IPS-15b (cell line): ENCODE results near the gene CDSN.
"Not testable (repeated sequence)": the region's sequence is repeated elsewhere in the genome, so short reads cannot be mapped to it uniquely, and the experiment has no call there.

Source experiments
- H3K27me3 ChIP-seq: one replicate; pipeline ENCODE4 v1.6.1; 2013; ENCODE audit warnings: low read length; ENCODE audit not compliant: control insufficient read depth, insufficient read depth
- H3K36me3 ChIP-seq: one replicate; pipeline ENCODE4 v1.6.1; 2013; ENCODE audit warnings: low read length; ENCODE audit not compliant: control insufficient read depth, insufficient read depth
- H3K4me1 ChIP-seq: one replicate; pipeline ENCODE4 v1.6.1; 2013; ENCODE audit warnings: mild to moderate bottlenecking, low read length; ENCODE audit not compliant: control insufficient read depth, insufficient read depth
- H3K4me3 ChIP-seq: one replicate; pipeline ENCODE4 v1.5.1; 2013; ENCODE audit warnings: low read depth, low read length
- H3K9ac ChIP-seq: one replicate; pipeline ENCODE4 v1.6.1; 2013; ENCODE audit warnings: low read depth, mild to moderate bottlenecking, low read length
- H3K9me3 ChIP-seq: one replicate; pipeline ENCODE4 v1.6.1; 2013; ENCODE audit warnings: mild to moderate bottlenecking, low read length; ENCODE audit not compliant: control insufficient read depth, insufficient read depth

Gene CDSN

DNA sequence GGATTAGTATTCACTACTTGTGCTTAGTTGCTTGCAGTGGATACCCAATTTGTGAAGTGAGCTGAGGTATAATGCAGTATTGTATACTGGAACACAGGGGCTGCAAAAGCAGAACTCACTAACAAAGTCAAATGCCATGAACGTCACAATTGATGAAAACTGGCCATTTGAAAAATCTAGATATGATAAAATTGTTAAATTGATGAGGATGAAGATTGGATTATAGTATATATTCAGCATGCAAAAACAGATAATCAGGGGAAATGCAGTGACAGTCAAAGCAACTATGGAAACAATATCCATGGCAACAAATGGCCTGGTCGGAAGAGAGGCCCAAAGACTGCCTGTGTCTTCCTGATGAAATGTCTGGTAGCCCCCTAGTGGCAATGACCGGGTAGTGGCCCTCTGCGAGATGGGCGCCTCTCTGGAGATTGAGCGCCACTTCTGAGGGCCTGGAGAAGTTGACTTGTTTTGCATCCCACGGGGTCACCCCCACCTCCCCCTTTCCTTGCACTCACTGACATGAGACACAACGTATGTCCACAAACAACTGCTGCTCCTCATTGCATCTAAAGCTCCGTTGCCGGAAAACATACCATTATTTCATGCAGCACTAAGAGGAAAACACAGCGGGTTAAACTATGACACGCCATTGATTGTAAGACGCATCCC lies 51.4 kb downstream of the CDSN start:
- Histone ChIP-seq H3K4me3 (no peak overlapping the region), H3K4me1 (peaks cover 10% of the 10 kb centered on the region), H3K9me3 (no peaks in the 10 kb centered on the region), H3K27me3 (no peaks in the 10 kb centered on the region), H3K9ac (no peak overlapping the region), H3K36me3 (no peaks in the 10 kb centered on the region)

DNA sequence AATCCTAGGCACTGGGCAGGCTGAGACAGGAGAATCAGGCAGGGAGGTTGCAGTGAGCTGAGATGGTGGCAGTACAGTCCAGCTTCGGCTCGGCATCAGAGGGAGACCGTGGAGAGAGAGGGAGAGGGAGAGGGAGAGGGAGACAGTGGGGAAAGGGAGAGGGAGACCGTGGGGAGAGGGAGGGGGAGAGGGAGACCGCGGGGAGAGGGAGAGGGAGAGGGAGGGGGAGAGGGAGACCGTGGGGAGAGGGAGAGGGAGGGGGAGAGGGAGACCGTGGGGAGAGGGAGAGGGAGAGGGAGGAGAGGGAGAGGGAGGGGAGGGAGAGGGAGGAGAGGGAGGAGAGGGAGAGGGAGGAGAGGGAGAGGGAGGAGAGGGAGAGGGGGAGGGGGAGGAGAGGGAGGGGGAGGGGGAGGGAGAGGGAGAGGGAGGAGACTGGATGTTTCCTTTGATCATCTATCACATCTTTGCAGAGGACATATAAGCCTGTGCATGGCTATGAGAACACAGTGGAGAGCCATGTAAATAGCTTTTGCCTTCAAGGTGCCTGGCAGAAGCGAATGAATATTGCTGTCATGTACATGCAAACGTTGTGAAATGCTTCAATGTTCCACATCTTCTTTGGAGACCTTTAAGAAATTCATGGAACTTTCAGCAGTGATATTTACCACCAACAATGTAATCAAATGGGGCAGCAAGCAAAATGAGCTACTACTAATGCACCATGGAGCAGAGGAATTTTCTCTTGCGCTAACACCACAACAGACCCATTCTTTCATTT lies 52.2 kb downstream of the CDSN start:
- not testable (repeated sequence) for H3K36me3 ChIP-seq, H3K27me3 ChIP-seq, H3K9ac ChIP-seq, H3K4me3 ChIP-seq, H3K9me3 ChIP-seq
- H3K4me1 ChIP-seq, result peaks cover 10% of the 10 kb centered on the region

DNA sequence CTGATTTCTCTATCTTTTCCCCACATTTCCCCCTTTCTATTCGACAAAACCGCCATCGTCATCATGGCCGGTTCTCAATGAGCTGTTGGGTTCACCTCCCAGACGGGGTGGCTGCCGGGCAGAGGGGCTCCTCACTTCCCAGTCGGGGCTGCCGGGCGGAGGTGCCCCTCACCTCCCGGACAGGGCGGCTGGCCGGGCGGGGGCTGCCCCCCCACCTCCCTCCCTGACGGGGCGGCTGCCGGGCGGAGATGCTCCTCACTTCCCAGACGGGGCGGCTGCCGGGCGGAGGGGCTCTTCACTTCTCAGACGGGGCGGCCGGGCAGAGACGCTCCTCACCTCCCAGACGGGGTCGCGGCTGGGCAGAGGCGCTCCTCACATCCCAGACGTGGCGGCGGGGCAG lies 53.2 kb downstream of the CDSN start:
- H3K27me3 ChIP-seq, H3K4me3 ChIP-seq, H3K9ac ChIP-seq, H3K9me3 ChIP-seq, H3K36me3 ChIP-seq: not testable (repeated sequence)
- H3K4me1 ChIP-seq, result peaks cover 10% of the 10 kb centered on the region

DNA sequence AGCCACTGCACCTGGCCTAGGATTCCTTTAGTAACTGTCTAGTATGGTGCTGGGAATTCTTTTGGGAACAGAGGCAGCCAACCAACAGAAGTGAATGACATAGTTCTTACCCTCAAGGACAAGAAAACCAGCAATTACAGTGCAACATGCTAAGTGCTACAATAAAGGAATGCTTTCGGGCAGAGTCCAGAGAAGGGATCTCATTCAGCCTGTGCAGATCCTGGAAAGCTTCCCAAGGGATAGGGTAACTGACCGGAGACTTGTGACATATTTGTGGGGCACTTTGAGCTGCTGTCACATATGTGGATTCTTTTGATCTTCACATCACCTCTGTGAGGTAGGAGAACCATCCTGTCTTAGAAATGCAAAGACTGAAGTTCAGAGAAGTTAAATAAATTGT lies 54.7 kb downstream of the CDSN start:
- no peaks in the 10 kb centered on the region for H3K36me3 ChIP-seq
- H3K4me3 ChIP-seq, result no peak overlapping the region
- no peaks in the 10 kb centered on the region for H3K27me3 ChIP-seq
- no peak overlapping the region for H3K9ac ChIP-seq
- no peaks in the 10 kb centered on the region for H3K9me3 ChIP-seq
- peaks cover 3% of the 10 kb centered on the region for H3K4me1 ChIP-seq
